HepG2 (cell line): ENCODE data around the gene ETV6. TPM values are rescaled to one million over a fixed set of nuclear protein-coding genes. Genes with fewer than 3 reads are reported as not detected.
A peak's percentile ranks its signal among the peaks of the same experiment; 100 is the strongest.

ENCODE experiments used
- ATAC-seq: fragments of 200-7000 bp; cut with Tn5 transposase; 3 replicates; pipeline ENCODE4 v1.9.1; 2020; ENCODE audit warnings: mild to moderate bottlenecking, moderate library complexity
- BruUV-seq: library from RNA; stranded (reverse); fragments of 400-500 nt; replicated peaks from 2 replicates; lab custom pipeline; 2021; lab: Mats Ljungman, UMichigan
- CTCF ChIA-PET: fragments of 300-600 bp; formaldehyde crosslinking; extraction: SDS; loops from one replicate; lab custom pipeline; 2021; ENCODE audit warnings: low total read pairs, inconsistent platforms, low intra/inter-chr PET ratio; lab: Yijun Ruan, JAX
- POLR2A ChIA-PET: fragments of 350-600 bp; sonication (Branson Sonifier 250); formaldehyde crosslinking; loops from one replicate; lab custom pipeline; 2020; ENCODE audit warnings: antibody characterized with exemption, inconsistent platforms; lab: Yijun Ruan, JAX
- DNase-seq: peaks from one replicate; pipeline ENCODE4 v3.0.0-alpha.2; 2015; ENCODE audit warnings: low spot score
- FAIRE-seq: peaks from 3 replicates; lab custom pipeline; 2011; peaks lifted over from hg19 to GRCh38; lab: Jason Lieb, UNC
- H2AFZ ChIP-seq: one replicate; pipeline ENCODE4 v1.6.1; 2011; ENCODE audit warnings: low read length, inconsistent platforms
- H3K27ac ChIP-seq: fragments of 300-600 bp; 3 replicates; pipeline ENCODE4 v1.8.0; 2011; ENCODE audit warnings: mixed run types, mild to moderate bottlenecking, mixed read lengths, low read length, inconsistent platforms; ENCODE audit not compliant: insufficient read depth; ENCODE audit errors: extremely low read length
- H3K27me3 ChIP-seq, 2 experiments: fragments of 200-600 bp in 1 of 2; 2 replicates in 1 of 2; 3 replicates in 1 of 2; pipeline versions ENCODE4 v1.6.0 to v1.8.0; 2011; ENCODE audit warnings: low read length in 2 of 2, mild to moderate bottlenecking in 2 of 2, moderate library complexity in 2 of 2, inconsistent platforms in 1 of 2; ENCODE audit not compliant: insufficient read depth in 2 of 2, control insufficient read depth in 1 of 2
- H3K36me3 ChIP-seq, 2 experiments: fragments of 200-600 bp in 1 of 2; replicated peaks in 1 of 2; 2 replicates in 1 of 2; 3 replicates in 1 of 2; pipeline versions ENCODE4 v1.5.1 to v1.8.0; 2011; ENCODE audit warnings: low read length in 2 of 2, inconsistent platforms in 1 of 2; ENCODE audit not compliant: insufficient read depth in 2 of 2, control insufficient read depth in 1 of 2
- H3K4me1 ChIP-seq: 2 replicates; pipeline ENCODE4 v1.5.1; 2012; ENCODE audit warnings: low read length, inconsistent platforms; ENCODE audit not compliant: insufficient read depth
- H3K4me2 ChIP-seq: 2 replicates; pipeline ENCODE4 v1.6.0; 2011; ENCODE audit warnings: low read depth, low read length, inconsistent platforms
- H3K4me3 ChIP-seq, 3 experiments: fragments of 200-600 bp in 1 of 3; sonication (generic), shearing (Covaris generic) in 1 of 3; replicated peaks in 1 of 3; 2 replicates each; pipeline ENCODE4 v1.5.1; 2011 to 2016; ENCODE audit warnings: low read length in 3 of 3, inconsistent platforms in 2 of 3, low read depth in 2 of 3, mild to moderate bottlenecking in 2 of 3, control low read depth in 1 of 3, mixed read lengths in 1 of 3; ENCODE audit not compliant: insufficient read depth in 1 of 3
- H3K79me2 ChIP-seq: one replicate; pipeline ENCODE4 v1.6.1; 2011; ENCODE audit warnings: low read length, inconsistent platforms; ENCODE audit not compliant: insufficient read depth
- H3K9ac ChIP-seq: 2 replicates; pipeline ENCODE4 v1.6.0; 2011; ENCODE audit warnings: mild to moderate bottlenecking, low read depth, low read length, inconsistent platforms; ENCODE audit not compliant: insufficient read depth
- H3K9me3 ChIP-seq: 2 replicates; pipeline ENCODE4 v1.5.1; 2012; ENCODE audit warnings: mild to moderate bottlenecking, low read length
- H4K20me1 ChIP-seq: 2 replicates; pipeline ENCODE4 v1.6.0; 2011; ENCODE audit warnings: inconsistent platforms, mild to moderate bottlenecking, low read length, moderate library complexity; ENCODE audit not compliant: insufficient read depth
- ARID5B ChIP-seq: IDR thresholded peaks from 2 replicates; pipeline ENCODE4 v1.4.0; 2020; ENCODE audit warnings: mild to moderate bottlenecking, missing genetic modification reagents
- ATF2 ChIP-seq: sonication (generic); formaldehyde crosslinking; IDR thresholded peaks from 2 replicates; pipeline ENCODE4 v1.4.0; 2020; ENCODE audit warnings: missing genetic modification reagents
- ATF7 ChIP-seq, 2 experiments: fragments of 450-650 bp in 1 of 2; sonication (generic) in 1 of 2; formaldehyde crosslinking in 1 of 2; IDR thresholded peaks; 2 replicates each; pipeline versions ENCODE4 v1.4.0 to v1.6.1; 2016 to 2020; ENCODE audit warnings: antibody characterized with exemption in 1 of 2, mild to moderate bottlenecking in 1 of 2, missing genetic modification reagents in 1 of 2
- BCL6 ChIP-seq: IDR thresholded peaks from 2 replicates; pipeline ENCODE4 v1.6.1; 2016; ENCODE audit warnings: missing genetic modification reagents, missing compliant biosample characterization
- CEBPG ChIP-seq: IDR thresholded peaks from 2 replicates; pipeline ENCODE4 v1.6.1; 2016
- EP300 ChIP-seq, 3 experiments: sonication (generic) in 1 of 3; formaldehyde crosslinking in 1 of 3; IDR thresholded peaks; 2 replicates each; pipeline versions ENCODE4 v1.5.1 to v1.6.1; 2011 to 2020; ENCODE audit warnings: low read depth in 2 of 3, low read length in 2 of 3, borderline replicate concordance in 1 of 3, improper control_type of control experiment in 1 of 3, mild to moderate bottlenecking in 1 of 3, missing genetic modification reagents in 1 of 3, moderate library complexity in 1 of 3
- FOSL2 ChIP-seq: sonication (generic); formaldehyde crosslinking; IDR thresholded peaks from 2 replicates; pipeline ENCODE4 v1.4.0; 2020; ENCODE audit warnings: missing genetic modification reagents
- FOXA3 ChIP-seq: IDR thresholded peaks from 2 replicates; pipeline ENCODE4 v1.6.1; 2016; ENCODE audit warnings: missing genetic modification reagents, missing compliant biosample characterization
- FOXK1 ChIP-seq: sonication (generic); formaldehyde crosslinking; IDR thresholded peaks from 2 replicates; pipeline ENCODE4 v1.4.0; 2020; ENCODE audit warnings: low read depth, missing genetic modification reagents, borderline replicate concordance
- GATAD2A ChIP-seq: IDR thresholded peaks from 2 replicates; pipeline ENCODE4 v1.6.1; 2016
- HNF4A ChIP-seq: sonication (generic); formaldehyde crosslinking; IDR thresholded peaks from 2 replicates; pipeline ENCODE4 v1.4.0; 2020; ENCODE audit warnings: missing genetic modification reagents
- MED1 ChIP-seq: sonication (generic); formaldehyde crosslinking; IDR thresholded peaks from 2 replicates; pipeline ENCODE4 v1.4.0; 2020; ENCODE audit warnings: missing genetic modification reagents
- NBN ChIP-seq: fragments of 450-650 bp; conservative IDR thresholded peaks from 2 replicates; pipeline ENCODE4 v1.6.1; 2017
- SMC3 ChIP-seq: IDR thresholded peaks from 2 replicates; pipeline ENCODE4 v1.6.1; 2011; ENCODE audit warnings: low read length, improper control_type of control experiment
- SOX13 ChIP-seq, 3 experiments: fragments of 450-650 bp in 1 of 3; sonication (generic) in 1 of 3; formaldehyde crosslinking in 1 of 3; IDR thresholded peaks in 2 of 3; conservative IDR thresholded peaks in 1 of 3; 2 replicates each; pipeline versions ENCODE4 v1.5.0 to v1.6.1; 2016 to 2020; ENCODE audit warnings: antibody characterized with exemption in 1 of 3, mild to moderate bottlenecking in 1 of 3, missing compliant biosample characterization in 1 of 3, missing genetic modification reagents in 1 of 3, moderate library complexity in 1 of 3
- TRIM24 ChIP-seq: sonication (generic); formaldehyde crosslinking; IDR thresholded peaks from 2 replicates; pipeline ENCODE4 v1.8.0; 2022; ENCODE audit warnings: mild to moderate bottlenecking, missing genetic modification reagents
- ZFX ChIP-seq: sonication (generic); formaldehyde crosslinking; IDR thresholded peaks from 2 replicates; pipeline ENCODE4 v1.4.0; 2020; ENCODE audit warnings: mild to moderate bottlenecking, low read depth, missing genetic modification reagents, moderate library complexity
- ZNF547 ChIP-seq: sonication (generic); formaldehyde crosslinking; IDR thresholded peaks from 2 replicates; pipeline ENCODE4 v1.5.1; 2020; ENCODE audit warnings: mild to moderate bottlenecking, missing genetic modification reagents
- ZNF572 ChIP-seq: sonication (generic); formaldehyde crosslinking; IDR thresholded peaks from 2 replicates; pipeline ENCODE4 v1.5.1; 2020; ENCODE audit warnings: mild to moderate bottlenecking, missing genetic modification reagents
- ZNF737 ChIP-seq: sonication (generic); formaldehyde crosslinking; IDR thresholded peaks from 2 replicates; pipeline ENCODE4 v1.5.0; 2020; ENCODE audit warnings: missing genetic modification reagents, mild to moderate bottlenecking, borderline replicate concordance
- WGBS: methylation state at CpG from one replicate; pipeline ENCODE4 v1.1.6; 2017; ENCODE audit warnings: low lambda C conversion rate; 5-methylcytosine and 5-hydroxymethylcytosine counted together
- in situ Hi-C: cut with HindIII; loops from 2 replicates; pipeline ENCODE4 v1.10.0; 2017; ENCODE audit warnings: low pct_unique_long_range_greater_than_20kb; ENCODE audit not compliant: extremely low pct_ligation_motif_present
- intact Hi-C: fragments of 100-400 bp; cut with micrococcal nuclease; formaldehyde crosslinking; loops from one replicate; pipeline ENCODE4 v1.10.0; 2022; ENCODE audit not compliant: unreplicated experiment
- polyA plus RNA-seq, 8 experiments: library from polyadenylated mRNA; depleted of rRNA in 3 of 8; stranded (reverse) in 7 of 8; unstranded in 1 of 8; fragments of >200 nt; fragmentation: Illumina TruSeq in 4 of 8; extraction: Trizol in 4 of 8; gene quantifications; 2 replicates each; pipeline versions ENCODE4 v1.2.1 to v1.2.3, GENCODE V29; 2011 to 2016; ENCODE audit warnings: low read depth in 4 of 8, missing spikeins in 1 of 8, mixed read lengths in 1 of 8; ENCODE audit not compliant: insufficient read depth in 1 of 8
- total RNA-seq, 5 experiments: library from RNA; depleted of rRNA; stranded (reverse); fragments of >200 nt; fragmentation: Illumina TruSeq; extraction: Trizol; gene quantifications; 2 replicates each; pipeline ENCODE4 v1.2.3, GENCODE V29; 2016; ENCODE audit warnings: low read depth in 1 of 5

ETV6 gene
- total and polyA plus RNA-seq, 2 of the 13 experiments (the other 11 are each of a cell fraction or from before 2014, with no cell fraction given), result 2.2 to 3.0 TPM

GRCh38 chr12:11705010-11705409 is 55.5 kb downstream of the ETV6 start:
- Histone ChIP-seq H3K4me1 (peaks cover 51% of the 10 kb centered on the region), H4K20me1 (no peaks in the 10 kb centered on the region), H3K9ac (no peak overlapping the region), H3K79me2 (no peaks in the 10 kb centered on the region), H3K9me3 (no peaks in the 10 kb centered on the region), H3K4me3 (no peak overlapping the region), H3K27me3 (no peaks in the 10 kb centered on the region), H3K27ac (no peak overlapping the region), H3K4me2 (0 out of 2 replicates have a peak overlapping the region, but pooled peaks have one; percentile 28), H3K36me3 (no peaks in the 10 kb centered on the region), H2AFZ (no peak overlapping the region)
- 32% methylated on average over 7 of the region's 7 CpGs for WGBS
- in situ Hi-C loops, result no loop called here
- CTCF ChIA-PET, result no interaction called here
- BruUV-seq, result no TSS peak
- DNase-seq (peak; percentile 69), ATAC-seq (no peak; the same call in 2 of the 3 replicates), FAIRE-seq (peak; percentile 70)
- intact Hi-C loops, result loop anchor here (10.0 kb wide), 1 partner anchor 50 kb away; no protein-coding TSS in a partner anchor
- POLR2A ChIA-PET, result no interaction called here
- TF ChIP-seq MED1 (CRISPR knock-in tag), result 0 out of 2 replicates have a peak, but pooled peaks have one; percentile 23
- TF ChIP-seq ATF2 (CRISPR knock-in tag), result peak; percentile 43; the same call in 1 of the 2 replicates
- peak; percentile 56 for TF ChIP-seq BCL6
- peak; percentile 57; the same call in 1 of the 2 replicates for TF ChIP-seq FOXK1 (CRISPR knock-in tag)
- 0 out of 4 replicates have a peak, but pooled peaks of 1 of the 2 experiments have one; percentile 4 for TF ChIP-seq EP300 (IDR thresholded peaks at IDR 0.05; ENCODE audit: low read depth in 2 of 2, low read length in 2 of 2)
- no peak for TF ChIP-seq EP300 (CRISPR knock-in tag; IDR thresholded peaks at IDR 0.05; ENCODE audit: borderline replicate concordance)
- peak; percentile 25; the same call in 1 of the 2 replicates for TF ChIP-seq SMC3
- no peak for TF ChIP-seq ZNF737 (CRISPR knock-in tag)
- TF ChIP-seq ZFX (CRISPR knock-in tag), result peak; percentile 34; the same call in 1 of the 2 replicates
- TF ChIP-seq FOSL2 (CRISPR knock-in tag), result peak; percentile 61
- no peak for TF ChIP-seq ZNF572 (CRISPR knock-in tag)
- TF ChIP-seq FOXA3, result peak; percentile 34
- no peak for TF ChIP-seq SOX13 (IDR thresholded peaks at IDR 0.05)
- TF ChIP-seq SOX13 (CRISPR knock-in tag; conservative IDR thresholded peaks at IDR 0.05 in 1 of 2, IDR thresholded peaks at IDR 0.05 in 1 of 2), result peak in 1 of 2 experiments; percentile 76; a peak in 1 of 4 replicates
- peak; percentile 67 for TF ChIP-seq ARID5B (CRISPR knock-in tag)
- no peak for TF ChIP-seq ZNF547 (CRISPR knock-in tag)
- TF ChIP-seq CEBPG (CRISPR knock-in tag), result peak; percentile 80
- TF ChIP-seq TRIM24 (CRISPR knock-in tag), result no peak
- peak; percentile 15; the same call in 1 of the 2 replicates for TF ChIP-seq HNF4A
- TF ChIP-seq GATAD2A (CRISPR knock-in tag), result peak; percentile 56; the same call in 1 of the 2 replicates
- TF ChIP-seq NBN, result no peak
- TF ChIP-seq ATF7 (IDR thresholded peaks at IDR 0.05), result peak; percentile 53
- TF ChIP-seq ATF7 (CRISPR knock-in tag; IDR thresholded peaks at IDR 0.05), result no peak
